Stomach (tissue), 9 donors: ENCODE measurements around the gene MCOLN1. TPM values are rescaled to one million over a fixed set of nuclear protein-coding genes. Genes with fewer than 3 reads are reported as not detected.

ENCODE experiments used
- DNase-seq, 2 donors: peaks; one replicate each; pipeline versions ENCODE4 v3.0.0 to v3.0.0-alpha.2; 2013 to 2019
- H3K27ac ChIP-seq, 5 donors: fragments of 200-600 bp in 4 of 5; sonication (generic) in 4 of 5; one replicate each; pipeline ENCODE4 v1.5.1; 2013 to 2019; ENCODE audit warnings: mild to moderate bottlenecking in 1 of 5, moderate library complexity in 1 of 5
- H3K27me3 ChIP-seq, 3 donors: fragments of 200-600 bp; sonication (generic); one replicate each; pipeline ENCODE4 v1.5.1; 2017 to 2019; ENCODE audit warnings: mixed run types in 1 of 3
- H3K36me3 ChIP-seq, 4 donors: fragments of 200-600 bp; sonication (generic); 1 replicate in 3 of 4; 2 replicates in 1 of 4; pipeline ENCODE4 v1.5.1; 2016 to 2019
- H3K4me1 ChIP-seq, 4 donors: fragments of 200-600 bp; sonication (generic); one replicate each; pipeline ENCODE4 v1.5.1; 2016 to 2019
- H3K4me3 ChIP-seq, 4 donors: fragments of 200-600 bp; sonication (generic) in 3 of 4; one replicate each; pipeline ENCODE4 v1.5.1; 2016 to 2019; ENCODE audit warnings: mild to moderate bottlenecking in 1 of 4
- H3K9me3 ChIP-seq, 4 donors: fragments of 200-600 bp; sonication (generic); one replicate each; pipeline ENCODE4 v1.5.1; 2016 to 2019
- CTCF ChIP-seq, 7 experiments: fragments of 450-650 bp in 4 of 7; fragments of 200-600 bp in 3 of 7; sonication (generic) in 3 of 7; IDR thresholded peaks; one replicate each; pipeline ENCODE4 v1.5.1; 2016 to 2019; ENCODE audit warnings: antibody characterized with exemption in 7 of 7, control low read depth in 2 of 7, mild to moderate bottlenecking in 1 of 7
- EP300 ChIP-seq: sonication (generic); formaldehyde crosslinking; IDR thresholded peaks from one replicate; pipeline ENCODE4 v1.6.1; 2017; ENCODE audit warnings: antibody characterized with exemption
- POLR2A ChIP-seq, 4 donors: fragments of 450-650 bp; IDR thresholded peaks; one replicate each; pipeline ENCODE4 v1.6.1; 2016; ENCODE audit warnings: antibody characterized with exemption in 4 of 4, control low read depth in 2 of 4, mild to moderate bottlenecking in 1 of 4, moderate library complexity in 1 of 4
- POLR2AphosphoS5 ChIP-seq, 3 donors: sonication (generic); formaldehyde crosslinking; IDR thresholded peaks; one replicate each; pipeline ENCODE4 v1.6.1; 2016; ENCODE audit warnings: antibody characterized with exemption in 3 of 3
- WGBS, 5 donors: extraction: QIAGEN DNeasy Blood & Tissue Kit in 3 of 5; methylation state at CpG; one replicate each; pipeline versions ENCODE4 v1.1.5 to v1.1.7; 2013 to 2018; 5-methylcytosine and 5-hydroxymethylcytosine counted together
- intact Hi-C: fragments of 100-400 bp; cut with DNase I; formaldehyde crosslinking; loops from one replicate; pipeline ENCODE4 v1.15.1; 2023; ENCODE audit warnings: low total_unique reads
- polyA plus RNA-seq, 3 donors: library from polyadenylated mRNA; stranded (reverse); fragments of 200-250 nt; gene quantifications; one replicate each; pipeline ENCODE4 v1.2.3, GENCODE V29; 2013
- small RNA-seq, 4 donors: library from RNA; depleted of rRNA; stranded (forward); fragments of <200 nt; gene quantifications; one replicate each; pipeline ENCODE3, GENCODE V24; 2016
- total RNA-seq, 5 donors: library from RNA; depleted of rRNA; stranded (reverse); fragments of >200 nt; gene quantifications; one replicate each; pipeline versions ENCODE4 v1.1.0 to v1.2.3, GENCODE V29; 2014 to 2016
- donor health status: healthy with polysubstance abuse.
- donor health status: Bipolar disorder and iron deficiency.
- donor health status: healthy.

Gene MCOLN1
- total and polyA plus RNA-seq, 8 donors: 5.1 to 56.6 (median 18.7) TPM

DNA sequence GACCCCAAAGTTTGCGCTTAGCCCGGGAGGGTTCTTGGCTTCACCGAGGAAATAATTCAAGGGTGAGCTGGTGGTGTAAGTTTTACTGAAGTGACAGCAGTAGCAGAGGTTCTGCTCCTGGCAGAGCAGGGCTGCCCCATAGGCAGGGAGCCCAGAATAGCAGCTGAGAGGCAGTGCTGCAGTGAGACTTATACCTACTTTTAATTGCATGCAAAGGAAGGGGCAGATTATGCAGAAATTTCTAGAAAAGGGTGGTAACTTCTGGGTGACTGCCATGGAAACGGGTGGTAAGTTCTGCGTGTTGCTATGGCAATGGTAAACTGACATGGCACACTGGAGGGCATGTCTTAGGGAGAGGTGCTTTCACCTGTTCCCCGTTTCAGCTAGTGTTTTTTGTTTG is 55.7 kb downstream of the MCOLN1 start:
- H3K4me3 ChIP-seq: no peak overlapping the region
- DNase-seq: no peak
- intact Hi-C loops: loop anchor here (10.0 kb wide), 1 partner anchor 107 kb away; the partner anchor contains the start of gene TRAPPC5
- no peak overlapping the region for H3K27ac ChIP-seq
- H3K9me3 ChIP-seq: no peaks in the 10 kb centered on the region
- 54 to 63% (median 55%) methylated on average over 6 of the region's 6 CpGs for WGBS, 5 donors
- no peak for TF ChIP-seq POLR2AphosphoS5 (IDR thresholded peaks at IDR 0.05)
- no peak for TF ChIP-seq CTCF (IDR thresholded peaks at IDR 0.05)
- TF ChIP-seq EP300: no peak
- TF ChIP-seq POLR2A (IDR thresholded peaks at IDR 0.05): no peak
- no peaks in the 10 kb centered on the region for H3K36me3 ChIP-seq
- H3K27me3 ChIP-seq: no peaks in the 10 kb centered on the region
- H3K4me1 ChIP-seq: no peaks in the 10 kb centered on the region

DNA sequence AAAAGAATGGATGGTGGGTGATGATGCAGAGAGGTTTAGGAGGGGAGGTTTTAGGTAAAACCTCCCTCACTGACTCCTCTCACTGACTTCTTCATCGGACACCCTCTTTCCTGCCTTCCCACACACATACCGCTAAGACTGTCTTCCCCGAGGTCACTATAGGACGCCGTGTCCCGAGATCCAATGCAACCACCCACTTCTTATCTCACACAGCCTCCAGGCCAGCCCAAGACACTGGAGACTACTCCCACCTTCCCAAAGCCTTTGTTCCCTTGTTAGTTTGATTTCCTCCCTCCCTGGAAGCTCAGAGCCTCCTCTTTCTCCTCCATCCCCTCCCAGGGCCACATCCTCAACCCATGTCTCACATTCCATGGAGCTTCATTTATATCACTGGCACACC is 56.8 kb downstream of the MCOLN1 start:
- no peak for DNase-seq
- peaks cover 0 to 7% (median 0%) of the 10 kb centered on the region in 3 donors for H3K27me3 ChIP-seq
- no peaks in the 10 kb centered on the region for H3K9me3 ChIP-seq
- no peak overlapping the region for H3K4me3 ChIP-seq
- no peaks in the 10 kb centered on the region for H3K36me3 ChIP-seq
- TF ChIP-seq POLR2A (IDR thresholded peaks at IDR 0.05) (no peak), POLR2AphosphoS5 (IDR thresholded peaks at IDR 0.05) (no peak), CTCF (IDR thresholded peaks at IDR 0.05) (no peak), EP300 (no peak)
- no peak overlapping the region for H3K27ac ChIP-seq
- H3K4me1 ChIP-seq: no peaks in the 10 kb centered on the region
- intact Hi-C loops: loop anchor here (10.0 kb wide), 1 partner anchor 106 kb away; the partner anchor contains the start of gene TRAPPC5
- 34 to 61% (median 51%) methylated on average over 6 of the region's 6 CpGs for WGBS, 5 donors

GRCh38 chr19:7582446-7582845 is 60.0 kb downstream of the MCOLN1 start:
- Histone ChIP-seq H3K4me3 (no peak overlapping the region), H3K27me3 (peaks cover 0 to 7% (median 0%) of the 10 kb centered on the region in 3 donors), H3K27ac (no peak overlapping the region), H3K9me3 (no peaks in the 10 kb centered on the region), H3K36me3 (no peaks in the 10 kb centered on the region), H3K4me1 (no peaks in the 10 kb centered on the region)
- peak in 1 of 2 donors; percentile 35 for DNase-seq
- WGBS, 5 donors: 31 to 49% (median 40%) methylated on average over 11 of the region's 11 CpGs
- TF ChIP-seq CTCF (IDR thresholded peaks at IDR 0.05) (no peak), POLR2A (IDR thresholded peaks at IDR 0.05) (no peak), POLR2AphosphoS5 (IDR thresholded peaks at IDR 0.05) (no peak), EP300 (no peak)
- intact Hi-C loops: no loop called here

Small RNA genes within 50 kb of the gene (small RNA-seq; reads per million reads assigned to genes)
- 0 reads per million in 4 donors for gene AC008878.2

Other genes with a start within 250 kb of the MCOLN1 start
- gene INSR, start 228.2 kb upstream of the MCOLN1 start, total RNA-seq: 100 to 1,000 TPM in 2 of 5 donors, 10 to 100 TPM in 3; 50.4 to 513 (median 90.4) TPM
- gene INSR, start 228.2 kb upstream of the MCOLN1 start, polyA plus RNA-seq: 1 to 10 TPM; 4.4 to 7.8 (median 6.1) TPM
- 10 to 100 TPM; 26.8 to 56.2 (median 37.1) TPM for gene ARHGEF18, start 173.7 kb upstream of the MCOLN1 start, total RNA-seq
- gene ARHGEF18, start 173.7 kb upstream of the MCOLN1 start, polyA plus RNA-seq: 10 to 100 TPM; 12.6 to 19.3 (median 14.8) TPM
- 1 to 10 TPM in 2 of 5 donors, not detected in 3; 3.9 to 5.2 TPM for gene PEX11G, start 33.6 kb upstream of the MCOLN1 start, total RNA-seq
- 1 to 10 TPM; 5.5 to 8.8 (median 5.8) TPM for gene PEX11G, start 33.6 kb upstream of the MCOLN1 start, polyA plus RNA-seq
- gene ZNF358, start 6.5 kb upstream of the MCOLN1 start, total RNA-seq: 100 to 1,000 TPM in 1 of 5 donors, 10 to 100 TPM in 3, 1 to 10 TPM in 1; 6.2 to 304 (median 84.0) TPM
- gene ZNF358, start 6.5 kb upstream of the MCOLN1 start, polyA plus RNA-seq: 10 to 100 TPM; 68.0 to 75.8 (median 72.4) TPM
- 100 to 1,000 TPM in 2 of 5 donors, 10 to 100 TPM in 3; 15.2 to 357 (median 70.1) TPM for gene PNPLA6, start 13.1 kb downstream of the MCOLN1 start, total RNA-seq
- gene PNPLA6, start 13.1 kb downstream of the MCOLN1 start, polyA plus RNA-seq: 10 to 100 TPM; 31.3 to 38.4 (median 38.0) TPM
- gene CAMSAP3, start 73.2 kb downstream of the MCOLN1 start, total RNA-seq: 100 to 1,000 TPM in 1 of 5 donors, 10 to 100 TPM in 3, 1 to 10 TPM in 1; 5.5 to 232 (median 43.8) TPM
- gene CAMSAP3, start 73.2 kb downstream of the MCOLN1 start, polyA plus RNA-seq: 10 to 100 TPM; 17.0 to 21.5 (median 21.1) TPM
- 100 to 1,000 TPM in 1 of 5 donors, 10 to 100 TPM in 4; 24.6 to 106 (median 40.7) TPM for gene XAB2, start 106.9 kb downstream of the MCOLN1 start, total RNA-seq
- gene XAB2, start 106.9 kb downstream of the MCOLN1 start, polyA plus RNA-seq: 10 to 100 TPM; 43.2 to 57.5 (median 53.6) TPM
- gene PET100, start 107.2 kb downstream of the MCOLN1 start, total RNA-seq: 10 to 100 TPM in 3 of 5 donors, 1 to 10 TPM in 1, under 1 TPM in 1; 0.89 to 33.2 (median 10.1) TPM
- 100 to 1,000 TPM; 115 to 197 (median 188) TPM for gene PET100, start 107.2 kb downstream of the MCOLN1 start, polyA plus RNA-seq
- gene PCP2, start 111.1 kb downstream of the MCOLN1 start, total RNA-seq: 1 to 10 TPM in 1 of 5 donors, not detected in 4; 2.7 TPM
- gene PCP2, start 111.1 kb downstream of the MCOLN1 start, polyA plus RNA-seq: 1 to 10 TPM; 3.7 to 9.3 (median 4.3) TPM
- 100 to 1,000 TPM in 4 of 5 donors, 10 to 100 TPM in 1; 46.6 to 734 (median 167) TPM for gene STXBP2, start 114.5 kb downstream of the MCOLN1 start, total RNA-seq
- gene STXBP2, start 114.5 kb downstream of the MCOLN1 start, polyA plus RNA-seq: 100 to 1,000 TPM in 2 of 3 donors, 10 to 100 TPM in 1; 90.1 to 145 (median 130) TPM
- gene RETN, start 146.4 kb downstream of the MCOLN1 start, total RNA-seq: 1 to 10 TPM in 1 of 5 donors, not detected in 4; 9.6 TPM
- 10 to 100 TPM in 1 of 3 donors, 1 to 10 TPM in 1, not detected in 1; 6.2 to 41.4 TPM for gene RETN, start 146.4 kb downstream of the MCOLN1 start, polyA plus RNA-seq
- 1 to 10 TPM in 1 of 5 donors, under 1 TPM in 2, not detected in 2; 0.37 to 7.0 (median 0.43) TPM for gene MCEMP1, start 154.5 kb downstream of the MCOLN1 start, total RNA-seq
- 1 to 10 TPM in 2 of 3 donors, under 1 TPM in 1; 0.65 to 9.1 (median 1.2) TPM for gene MCEMP1, start 154.5 kb downstream of the MCOLN1 start, polyA plus RNA-seq
- 10 to 100 TPM in 3 of 5 donors, 1 to 10 TPM in 2; 4.5 to 20.6 (median 15.1) TPM for gene TRAPPC5, start 158.2 kb downstream of the MCOLN1 start, total RNA-seq
- 100 to 1,000 TPM; 108 to 203 (median 134) TPM for gene TRAPPC5, start 158.2 kb downstream of the MCOLN1 start, polyA plus RNA-seq
- 1 to 10 TPM in 1 of 5 donors, not detected in 4; 1.5 TPM for gene FCER2, start 179.5 kb downstream of the MCOLN1 start, total RNA-seq
- gene FCER2, start 179.5 kb downstream of the MCOLN1 start, polyA plus RNA-seq: under 1 TPM in 1 of 3 donors, not detected in 2; 0.48 TPM
- 1 to 10 TPM in 1 of 5 donors, under 1 TPM in 1, not detected in 3; 0.37 to 1.0 TPM for gene CLEC4G, start 209.5 kb downstream of the MCOLN1 start, total RNA-seq
- 1 to 10 TPM in 1 of 3 donors, under 1 TPM in 1, not detected in 1; 0.25 to 1.2 TPM for gene CLEC4G, start 209.5 kb downstream of the MCOLN1 start, polyA plus RNA-seq
- gene CD209, start 224.9 kb downstream of the MCOLN1 start, total RNA-seq: 10 to 100 TPM in 2 of 5 donors, 1 to 10 TPM in 3; 1.8 to 51.9 (median 7.1) TPM
- gene CD209, start 224.9 kb downstream of the MCOLN1 start, polyA plus RNA-seq: 1 to 10 TPM in 2 of 3 donors, under 1 TPM in 1; 0.38 to 3.4 (median 2.0) TPM
- gene CLEC4M, start 240.6 kb downstream of the MCOLN1 start, total RNA-seq: 1 to 10 TPM in 1 of 5 donors, not detected in 4; 1.8 TPM
- not detected for gene CLEC4M, start 240.6 kb downstream of the MCOLN1 start, polyA plus RNA-seq